K562 (cell line): ENCODE measurements around the gene CASP9. TPM values are rescaled to one million over a fixed set of nuclear protein-coding genes. Genes with fewer than 3 reads are reported as not detected.

Source experiments
- ATAC-seq: fragments of 200-7000 bp; cut with Tn5 transposase; 3 replicates; pipeline ENCODE4 v1.9.1; 2020; ENCODE audit warnings: moderate library complexity
- BruUV-seq: library from RNA; stranded (reverse); fragments of 400-500 nt; replicated peaks from 2 replicates; lab custom pipeline; 2021; lab: Mats Ljungman, UMichigan
- CTCF ChIA-PET: fragments of 300-600 bp; formaldehyde crosslinking; extraction: SDS; loops from one replicate; lab custom pipeline; 2021; ENCODE audit warnings: low intra/inter-chr PET ratio; lab: Yijun Ruan, JAX
- POLR2A ChIA-PET: fragments of 300-600, 350-650 bp; sonication (Branson Sonifier 250); formaldehyde crosslinking; extraction: SDS; loops from one replicate; lab custom pipeline; 2021; ENCODE audit warnings: antibody characterized with exemption, inconsistent platforms; lab: Yijun Ruan, JAX
- DNase-seq, 4 experiments: peaks; one replicate each; pipeline versions ENCODE4 v3.0.0 to v3.0.0-alpha.2; 2011 to 2018; ENCODE audit warnings: low spot score in 3 of 4, mixed read lengths in 3 of 4; ENCODE audit errors: extremely low read depth in 1 of 4
- FAIRE-seq: peaks from 2 replicates; lab custom pipeline; 2011; peaks lifted over from hg19 to GRCh38; lab: Jason Lieb, UNC
- H2AFZ ChIP-seq: 2 replicates; pipeline ENCODE4 v1.6.0; 2011; ENCODE audit warnings: low read depth, low read length, control low read depth, inconsistent platforms
- H3K27ac ChIP-seq: fragments of 200-600 bp; 3 replicates; pipeline ENCODE4 v1.8.0; 2011; ENCODE audit warnings: low read depth, mild to moderate bottlenecking, control low read depth, inconsistent platforms, low read length, moderate library complexity, mixed read lengths; ENCODE audit errors: extremely low read depth
- H3K27me3 ChIP-seq, 2 experiments: fragments of 300-600 bp in 1 of 2; 2 replicates in 1 of 2; 3 replicates in 1 of 2; pipeline versions ENCODE4 v1.6.0 to v1.8.0; 2011; ENCODE audit warnings: inconsistent platforms in 2 of 2, low read length in 2 of 2, mild to moderate bottlenecking in 1 of 2, mixed read lengths in 1 of 2, moderate library complexity in 1 of 2; ENCODE audit not compliant: control insufficient read depth in 2 of 2, insufficient read depth in 2 of 2
- H3K36me3 ChIP-seq: fragments of 300-600 bp; 3 replicates; pipeline ENCODE4 v1.8.0; 2011; ENCODE audit warnings: mild to moderate bottlenecking, low read length, inconsistent platforms; ENCODE audit not compliant: control insufficient read depth, insufficient read depth
- H3K4me1 ChIP-seq, 2 experiments: fragments of 200-600 bp in 1 of 2; replicated peaks in 1 of 2; 2 replicates in 1 of 2; 3 replicates in 1 of 2; pipeline versions ENCODE4 v1.5.1 to v1.8.0; 2011; ENCODE audit warnings: inconsistent platforms in 2 of 2, low read length in 2 of 2, mild to moderate bottlenecking in 1 of 2, mixed read lengths in 1 of 2, moderate library complexity in 1 of 2; ENCODE audit not compliant: control insufficient read depth in 2 of 2, insufficient read depth in 2 of 2
- H3K4me2 ChIP-seq: 2 replicates; pipeline ENCODE4 v1.6.1; 2011; ENCODE audit warnings: low read length, control low read depth, inconsistent platforms, mixed read lengths; ENCODE audit not compliant: insufficient read depth
- H3K4me3 ChIP-seq: fragments of 200-600 bp; sonication (generic), shearing (Covaris generic); 2 replicates; pipeline ENCODE4 v1.5.1; 2016; ENCODE audit warnings: control low read depth, inconsistent platforms
- H3K79me2 ChIP-seq: fragments of 200-600 bp; 3 replicates; pipeline ENCODE4 v1.8.0; 2011; ENCODE audit warnings: low read length, inconsistent platforms; ENCODE audit not compliant: control insufficient read depth, insufficient read depth
- H3K9ac ChIP-seq, 2 experiments: 2 replicates each; pipeline versions ENCODE4 v1.6.0 to v1.6.1; 2011; ENCODE audit warnings: low read depth in 2 of 2, low read length in 2 of 2, control low read depth in 1 of 2, inconsistent platforms in 1 of 2, mild to moderate bottlenecking in 1 of 2, mixed read lengths in 1 of 2; ENCODE audit not compliant: insufficient read depth in 1 of 2
- H3K9me1 ChIP-seq: one replicate; pipeline ENCODE4 v1.6.0; 2011; ENCODE audit warnings: inconsistent platforms, mild to moderate bottlenecking, low read length, moderate library complexity; ENCODE audit not compliant: control insufficient read depth, insufficient read depth
- H3K9me3 ChIP-seq: replicated peaks from 2 replicates; pipeline ENCODE4 v1.5.1; 2011; ENCODE audit warnings: low read depth, low read length, inconsistent platforms; ENCODE audit not compliant: control insufficient read depth, insufficient read depth
- H4K20me1 ChIP-seq: replicated peaks from 2 replicates; pipeline ENCODE4 v1.6.1; 2011; ENCODE audit warnings: low read length, inconsistent platforms, mixed read lengths; ENCODE audit not compliant: control insufficient read depth, insufficient read depth
- ARID1B ChIP-seq: fragments of 450-650 bp; IDR thresholded peaks from 2 replicates; pipeline ENCODE4 v1.6.1; 2016; ENCODE audit warnings: antibody characterized with exemption, mild to moderate bottlenecking, inconsistent platforms
- CBFA2T3 ChIP-seq: fragments of 450-650 bp; IDR thresholded peaks from 2 replicates; pipeline ENCODE4 v1.6.1; 2017
- FOSL1 ChIP-seq: fragments of 200-800 bp; sonication (Bioruptor generic); conservative IDR thresholded peaks from 2 replicates; pipeline ENCODE4 v1.6.1; 2016; ENCODE audit warnings: missing genetic modification characterization, missing compliant biosample characterization
- HES1 ChIP-seq: fragments of 450-650 bp; IDR thresholded peaks from 2 replicates; pipeline ENCODE4 v1.6.1; 2016; ENCODE audit warnings: low read depth, mild to moderate bottlenecking, moderate library complexity
- KDM1A ChIP-seq, 2 experiments: fragments of 450-650 bp; IDR thresholded peaks; 2 replicates each; pipeline ENCODE4 v1.6.1; 2016; ENCODE audit warnings: mild to moderate bottlenecking in 2 of 2
- MAX ChIP-seq: sonication (generic); formaldehyde crosslinking; IDR thresholded peaks from 2 replicates; pipeline ENCODE4 v1.9.0; 2022; ENCODE audit warnings: mild to moderate bottlenecking, missing genetic modification reagents
- RCOR1 ChIP-seq, 2 experiments: IDR thresholded peaks; 2 replicates each; pipeline ENCODE4 v1.6.1; 2012; ENCODE audit warnings: low read depth in 2 of 2, low read length in 2 of 2, borderline replicate concordance in 1 of 2, improper control_type of control experiment in 1 of 2
- SMARCA4 ChIP-seq: fragments of 450-650 bp; IDR thresholded peaks from 2 replicates; pipeline ENCODE4 v1.6.1; 2016
- TAL1 ChIP-seq: fragments of 450-650 bp; IDR thresholded peaks from 2 replicates; pipeline ENCODE4 v1.6.1; 2016; ENCODE audit warnings: mild to moderate bottlenecking
- ZFX ChIP-seq: sonication (generic); formaldehyde crosslinking; IDR thresholded peaks from 2 replicates; pipeline ENCODE4 v1.8.0; 2022; ENCODE audit warnings: mild to moderate bottlenecking, missing genetic modification reagents, moderate library complexity
- ZNF384 ChIP-seq: IDR thresholded peaks from 2 replicates; pipeline ENCODE4 v1.6.1; 2012; ENCODE audit warnings: low read depth, low read length, improper control_type of control experiment
- ZNF395 ChIP-seq: fragments of 200-800 bp; sonication (Bioruptor generic); IDR thresholded peaks from 2 replicates; pipeline ENCODE4 v1.6.1; 2017; ENCODE audit warnings: missing genetic modification characterization, missing compliant biosample characterization
- WGBS: fragments of 100-300 bp; shearing (Covaris generic); methylation state at CpG from one replicate; pipeline ENCODE4 v1.1.6; 2016; ENCODE audit warnings: low coverage, mixed read lengths; ENCODE audit not compliant: insufficient coverage; ENCODE audit errors: missing lambda C conversion rate; 5-methylcytosine and 5-hydroxymethylcytosine counted together
- in situ Hi-C: fragments of 300-500 bp; cut with MboI; formaldehyde crosslinking; loops from 4 replicates; pipeline ENCODE4 v1.15.0; 2018; ENCODE audit warnings: inconsistent platforms, mixed read lengths
- intact Hi-C: fragments of 100-400 bp; cut with micrococcal nuclease; formaldehyde crosslinking; loops from 2 replicates; pipeline ENCODE4 v1.14.2; 2022
- polyA plus RNA-seq, 8 experiments: library from polyadenylated mRNA; depleted of rRNA in 4 of 8; stranded (reverse) in 5 of 8; unstranded in 3 of 8; fragments of >200 nt; fragmentation: Nextera tagmentation in 2 of 8; fragmentation: Illumina TruSeq in 1 of 8; extraction: Ambion mirVana in 2 of 8; extraction: Trizol in 1 of 8; gene quantifications; 2 replicates each; pipeline versions ENCODE4 v1.2.1 to v1.2.3, GENCODE V29; 2011 to 2014; ENCODE audit warnings: inconsistent platforms in 1 of 8, missing spikeins in 1 of 8
- total RNA-seq, 7 experiments: library from RNA; depleted of rRNA in 6 of 7; stranded (reverse); fragments of >200 nt in 6 of 7; fragmentation: Illumina TruSeq in 2 of 7; extraction: Trizol in 2 of 7; gene quantifications; 2 replicates each; pipeline versions ENCODE4 v1.2.1 to v1.2.3, GENCODE V29; 2011 to 2021; ENCODE audit warnings: low replicate concordance in 1 of 7
- TF ChIP-seq, protein P1 (sequence below): fragments of 450-650 bp; IDR thresholded peaks from 2 replicates; pipeline ENCODE4 v1.6.1; 2014; ENCODE audit warnings: low read depth, mild to moderate bottlenecking, moderate library complexity, borderline replicate concordance

Gene CASP9
- total and polyA plus RNA-seq, 9 of the 15 experiments (the other 6 are each of a cell fraction or from before 2014, with no cell fraction given), result 10.8 to 54.1 (median 30.7) TPM

- TF ChIP-seq, protein P1, sequence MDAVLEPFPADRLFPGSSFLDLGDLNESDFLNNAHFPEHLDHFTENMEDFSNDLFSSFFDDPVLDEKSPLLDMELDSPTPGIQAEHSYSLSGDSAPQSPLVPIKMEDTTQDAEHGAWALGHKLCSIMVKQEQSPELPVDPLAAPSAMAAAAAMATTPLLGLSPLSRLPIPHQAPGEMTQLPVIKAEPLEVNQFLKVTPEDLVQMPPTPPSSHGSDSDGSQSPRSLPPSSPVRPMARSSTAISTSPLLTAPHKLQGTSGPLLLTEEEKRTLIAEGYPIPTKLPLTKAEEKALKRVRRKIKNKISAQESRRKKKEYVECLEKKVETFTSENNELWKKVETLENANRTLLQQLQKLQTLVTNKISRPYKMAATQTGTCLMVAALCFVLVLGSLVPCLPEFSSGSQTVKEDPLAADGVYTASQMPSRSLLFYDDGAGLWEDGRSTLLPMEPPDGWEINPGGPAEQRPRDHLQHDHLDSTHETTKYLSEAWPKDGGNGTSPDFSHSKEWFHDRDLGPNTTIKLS, result no peak
- TF ChIP-seq RCOR1 (IDR thresholded peaks at IDR 0.05; ENCODE audit: borderline replicate concordance in 1 of 2, low read depth in 2 of 2, low read length in 2 of 2) (0 out of 4 replicates have a peak, but pooled peaks of 1 of the 2 experiments have one; percentile 25), KDM1A (IDR thresholded peaks at IDR 0.05) (peak; percentile 63 to 82; a peak in 3 of 4 replicates)
- TF ChIP-seq, all 486 proteins: peak for 8
Observed at GRCh38 chr1:15457585-15457984, 66.4 kb downstream of the CASP9 start (continued).

- ATAC-seq (peak; percentile 73), FAIRE-seq (peak; percentile 89), DNase-seq (peak in 1 of 4 experiments; percentile 68)
- peaks cover 16 to 17% of the 10 kb centered on the region in 2 experiments for H3K4me1 ChIP-seq
- H3K9ac ChIP-seq, result 0 out of 4 replicates have a peak within 1 kb of the TSS, but pooled peaks of 1 of the 2 experiments have one; percentile 26
- intact Hi-C loops (no loop called here), in situ Hi-C loops (no loop called here)
- ChIA-PET POLR2A (interaction anchor here (0.6 to 1.0 kb wide), 4 partner anchors 9 to 226 kb away, joined by 3 to 5 read pairs (median 3); no protein-coding TSS in a partner anchor), CTCF (interaction anchor here (0.7 kb wide), 1 partner anchor 11 kb away, joined by 3 read pairs; no protein-coding TSS in a partner anchor)
- no peak within 1 kb of the TSS for H3K27ac ChIP-seq
- WGBS, result 11% methylated on average over 8 of the region's 8 CpGs
- H3K9me3 ChIP-seq, result no peaks in the 10 kb centered on the region
- no peaks in the 10 kb centered on the region for H3K36me3 ChIP-seq
- no peaks in the 10 kb centered on the region for H4K20me1 ChIP-seq
- BruUV-seq, result no TSS peak
- H3K4me3 ChIP-seq, result no peak within 1 kb of the TSS
- no peaks in the 10 kb centered on the region for H3K27me3 ChIP-seq
- H3K9me1 ChIP-seq, result no peaks in the 10 kb centered on the region
- no peaks in the 10 kb centered on the region for H3K79me2 ChIP-seq
- H2AFZ ChIP-seq, result no peak within 1 kb of the TSS
- H3K4me2 ChIP-seq, result peak within 1 kb of the TSS; percentile 48
- TF ChIP-seq CBFA2T3 (peak; percentile 52; the same call in 1 of the 2 replicates), ARID1B (peak; percentile 72), TAL1 (peak; percentile 67), KDM1A (IDR thresholded peaks at IDR 0.05) (peak in 1 of 2 experiments; percentile 33; a peak in 1 of 4 replicates), ZNF384 (peak; percentile 38; the same call in 1 of the 2 replicates), ZFX (CRISPR knock-in tag) (peak; percentile 26; the same call in 1 of the 2 replicates), HES1 (0 out of 2 replicates have a peak, but pooled peaks have one; percentile 17), ZNF395 (CRISPR knock-in tag) (no peak), FOSL1 (peak; percentile 55), RCOR1 (IDR thresholded peaks at IDR 0.05; ENCODE audit: borderline replicate concordance in 1 of 2, low read depth in 2 of 2, low read length in 2 of 2) (peak; percentile 27 to 88; a peak in 2 of 4 replicates), MAX (CRISPR knock-in tag) (no peak), SMARCA4 (peak; percentile 60; the same call in 1 of the 2 replicates)
Observed at GRCh38 chr1:15456313-15456954, 67.6 kb downstream of the CASP9 start, which contains the start of gene CELA2A. CELA2A (plus strand) TSS chr1:15456732; CDS start chr1:15456754, 22 bp downstream.
